NCI-H345 treated with DMSO at 0.1 percent for 48 hours (cell line): ENCODE results near the gene CDC20.

ENCODE experiments used
- DNase-seq: peaks from one replicate; lab custom pipeline; 2025; ENCODE audit not compliant: unreplicated experiment; lab: John Stamatoyannopoulos, UW

CDC20 gene

GRCh38 chr1:43358746-43359693 is at the start of gene CDC20:
TSS of gene CDC20 (plus strand) at chr1:43358981. CDS start at chr1:43359216, 235 bp downstream.
- DNase-seq, result peak; percentile 92

- DNase-seq, result no peak
Measured at GRCh38 chr1:43309405-43310025, 49.3 kb upstream of the CDC20 start.

- DNase-seq, result no peak
Measured at GRCh38 chr1:43311521-43311920, 47.3 kb upstream of the CDC20 start.

- DNase-seq, result no peak
Measured at GRCh38 chr1:43312212-43312623, 46.6 kb upstream of the CDC20 start.

- no peak for DNase-seq
Measured at GRCh38 chr1:43312663-43313515, 45.9 kb upstream of the CDC20 start.

GRCh38 chr1:43313771-43314170 is 45.0 kb upstream of the CDC20 start:
- DNase-seq, result no peak

- DNase-seq, result no peak
Measured at GRCh38 chr1:43314233-43314632, 44.5 kb upstream of the CDC20 start.

- DNase-seq, result no peak
Measured at GRCh38 chr1:43315481-43315880, 43.3 kb upstream of the CDC20 start.

- DNase-seq, result no peak
Measured at GRCh38 chr1:43315963-43316737, 42.6 kb upstream of the CDC20 start.

GRCh38 chr1:43316738-43317520 is 41.9 kb upstream of the CDC20 start:
- no peak for DNase-seq

GRCh38 chr1:43317817-43318471 is 40.8 kb upstream of the CDC20 start:
- no peak for DNase-seq

- DNase-seq, result no peak
Measured at GRCh38 chr1:43318831-43319230, 40.0 kb upstream of the CDC20 start.

GRCh38 chr1:43319288-43319687 is 39.5 kb upstream of the CDC20 start:
- DNase-seq, result no peak

GRCh38 chr1:43319766-43320165 is 39.0 kb upstream of the CDC20 start:
- DNase-seq, result no peak

GRCh38 chr1:43321331-43321891 is 37.4 kb upstream of the CDC20 start:
- DNase-seq, result no peak

- DNase-seq, result no peak
Measured at GRCh38 chr1:43322506-43322905, 36.3 kb upstream of the CDC20 start.

- DNase-seq, result no peak
Measured at GRCh38 chr1:43324810-43325209, 34.0 kb upstream of the CDC20 start.

- DNase-seq, result no peak
Measured at GRCh38 chr1:43325381-43325780, 33.4 kb upstream of the CDC20 start.
